ENCODE measurements around the gene SLX4.
"Not testable (repeated sequence)": the region's sequence is repeated elsewhere in the genome, so short reads cannot be mapped to it uniquely, and the experiment has no call there.

SLX4 gene

GRCh38 chr16:3611146-3611975, at the start of gene SLX4:
TSS of gene SLX4 (minus strand) at chr16:3611606. CDS start at chr16:3608964, 2,642 bp downstream.
- DNase-seq: peak; percentile 89

- no peak for DNase-seq
Observed at GRCh38 chr16:3659251-3659650, 47.8 kb upstream of the SLX4 start.

GRCh38 chr16:3656491-3657468, 45.4 kb upstream of the SLX4 start:
- DNase-seq: no peak

GRCh38 chr16:3656160-3656490, 44.7 kb upstream of the SLX4 start:
- not testable (repeated sequence) for DNase-seq

- no peak for DNase-seq
Observed at GRCh38 chr16:3655396-3656159, 44.2 kb upstream of the SLX4 start.

GRCh38 chr16:3655030-3655395, 43.6 kb upstream of the SLX4 start:
- no peak for DNase-seq

GRCh38 chr16:3654249-3654991, 43.0 kb upstream of the SLX4 start, which contains the start of gene DNASE1:
TSS of gene DNASE1 (plus strand) at chr16:3654691. CDS start at chr16:3655374, 683 bp downstream.
- DNase-seq: peak; percentile 8

- DNase-seq: peak; percentile 7
Observed at GRCh38 chr16:3652373-3653195, 41.2 kb upstream of the SLX4 start.

- DNase-seq: peak; percentile 4
Observed at GRCh38 chr16:3651461-3652372, 40.3 kb upstream of the SLX4 start.

GRCh38 chr16:3650631-3651265, 39.3 kb upstream of the SLX4 start:
- DNase-seq: no peak

- DNase-seq: peak; percentile 64
Observed at GRCh38 chr16:3646348-3646920, 35.0 kb upstream of the SLX4 start.

- no peak for DNase-seq
Observed at GRCh38 chr16:3645504-3646347, 34.3 kb upstream of the SLX4 start.

GRCh38 chr16:3645108-3645503, 33.7 kb upstream of the SLX4 start:
- no peak for DNase-seq

- DNase-seq: no peak
Observed at GRCh38 chr16:3643095-3643730, 31.8 kb upstream of the SLX4 start.

GRCh38 chr16:3642397-3643094, 31.1 kb upstream of the SLX4 start:
- no peak for DNase-seq

GRCh38 chr16:3641801-3642396, 30.5 kb upstream of the SLX4 start:
- no peak for DNase-seq

Measured in NCI-H2171 treated with DMSO at 0.1 percent for 48 hours (cell line).